ENCODE results near the gene PDHX. TPM values are rescaled to one million over a fixed set of nuclear protein-coding genes. Genes with fewer than 3 reads are reported as not detected.
"Not testable (repeated sequence)": the region's sequence is repeated elsewhere in the genome, so short reads cannot be mapped to it uniquely, and the experiment has no call there.

PDHX gene
- 10 to 100 TPM; 14.3 to 35.1 (median 20.8) TPM for polyA plus RNA-seq

GRCh38 chr11:34916015-34916842, at the start of gene PDHX, which contains the start of gene APIP:
Gene PDHX (plus strand): TSS chr11:34916618. CDS start chr11:34916656, 38 bp downstream.
Gene APIP (minus strand): TSS chr11:34916379. CDS start chr11:34916284, 95 bp downstream.
- H3K27ac ChIP-seq (ENCODE audit: low read depth, low read length): peak within 1 kb of the TSS; percentile 64
- 0 to 1% (median 0%) methylated on average over 71 to 79 of the region's 79 CpGs for WGBS, 3 donors

- H3K27ac ChIP-seq (ENCODE audit: low read depth, low read length): no peak overlapping the region
- WGBS, 3 donors: 75 to 82% (median 75%) methylated on average over 3 of the region's 3 CpGs
Observed at GRCh38 chr11:34869425-34869824, 47.0 kb upstream of the PDHX start.

GRCh38 chr11:34870548-34871196, 45.7 kb upstream of the PDHX start:
- WGBS, 3 donors: 81 to 84% (median 83%) methylated on average over 5 of the region's 5 CpGs
- no peak overlapping the region for H3K27ac ChIP-seq (ENCODE audit: low read depth, low read length)

- WGBS, 3 donors: 85 to 97% (median 96%) methylated on average over 4 of the region's 4 CpGs
- no peak overlapping the region for H3K27ac ChIP-seq (ENCODE audit: low read depth, low read length)
Observed at GRCh38 chr11:34874202-34874601, 42.2 kb upstream of the PDHX start.

- no peak overlapping the region for H3K27ac ChIP-seq (ENCODE audit: low read depth, low read length)
- WGBS, 3 donors: 92 to 95% (median 93%) methylated on average over 3 of the region's 3 CpGs
Observed at GRCh38 chr11:34877375-34877975, 38.9 kb upstream of the PDHX start.

- no peak overlapping the region for H3K27ac ChIP-seq (ENCODE audit: low read depth, low read length)
- WGBS, 3 donors: 97 to 98% (median 98%) methylated on average over 3 of the region's 3 CpGs
Observed at GRCh38 chr11:34881900-34882299, 34.5 kb upstream of the PDHX start.

GRCh38 chr11:34886609-34887008, 29.8 kb upstream of the PDHX start:
- WGBS, 3 donors: 83 to 97% (median 86%) methylated on average over 2 of the region's 2 CpGs
- H3K27ac ChIP-seq (ENCODE audit: low read depth, low read length): no peak overlapping the region

- 54 to 92% (median 84%) methylated on average over 1 of the region's 1 CpG for WGBS, 3 donors
- H3K27ac ChIP-seq (ENCODE audit: low read depth, low read length): no peak overlapping the region
Observed at GRCh38 chr11:34887260-34887659, 29.2 kb upstream of the PDHX start.

GRCh38 chr11:34890089-34890488, 26.3 kb upstream of the PDHX start:
- WGBS, 3 donors: 25 to 71% (median 35%) methylated on average over 2 of the region's 2 CpGs
- no peak overlapping the region for H3K27ac ChIP-seq (ENCODE audit: low read depth, low read length)

GRCh38 chr11:34890812-34891211, 25.6 kb upstream of the PDHX start:
- 35 to 85% (median 84%) methylated on average over 1 of the region's 1 CpG for WGBS, 3 donors

GRCh38 chr11:34891611-34892010, 24.8 kb upstream of the PDHX start:
- H3K27ac ChIP-seq (ENCODE audit: low read depth, low read length): no peak overlapping the region
- WGBS, 3 donors: 63 to 84% (median 82%) methylated on average over 3 of the region's 3 CpGs

More at GRCh38 chr11:34890812-34891211, 25.6 kb upstream of the PDHX start:
- H3K27ac ChIP-seq (ENCODE audit: low read depth, low read length): no peak overlapping the region

GRCh38 chr11:34893416-34893815, 23.0 kb upstream of the PDHX start:
- WGBS, 3 donors: 65 to 93% (median 93%) methylated on average over 1 of the region's 1 CpG
- H3K27ac ChIP-seq (ENCODE audit: low read depth, low read length): no peak overlapping the region

GRCh38 chr11:34896191-34896590, 20.2 kb upstream of the PDHX start:
- H3K27ac ChIP-seq (ENCODE audit: low read depth, low read length): not testable (repeated sequence)
- WGBS, 3 donors: 92 to 98% (median 93%) methylated on average over 3 of the region's 3 CpGs

GRCh38 chr11:34897171-34897870, 19.1 kb upstream of the PDHX start:
- WGBS, 3 donors: 95 to 98% (median 97%) methylated on average over 3 of the region's 3 CpGs
- H3K27ac ChIP-seq (ENCODE audit: low read depth, low read length): no peak overlapping the region

- 93 to 97% (median 95%) methylated on average over 6 to 10 of the region's 10 CpGs for WGBS, 3 donors
- no peak overlapping the region for H3K27ac ChIP-seq (ENCODE audit: low read depth, low read length)
Observed at GRCh38 chr11:34898474-34898873, 17.9 kb upstream of the PDHX start.

- H3K27ac ChIP-seq (ENCODE audit: low read depth, low read length): no peak overlapping the region
- WGBS, 3 donors: 96 to 97% (median 97%) methylated on average over 5 of the region's 5 CpGs
Observed at GRCh38 chr11:34899633-34900016, 16.8 kb upstream of the PDHX start.

GRCh38 chr11:34904421-34904955, 11.9 kb upstream of the PDHX start:
- H3K27ac ChIP-seq (ENCODE audit: low read depth, low read length): no peak overlapping the region
- WGBS, 3 donors: 80 to 91% (median 85%) methylated on average over 3 of the region's 3 CpGs

GRCh38 chr11:34905666-34906065, 10.8 kb upstream of the PDHX start:
- no peak overlapping the region for H3K27ac ChIP-seq (ENCODE audit: low read depth, low read length)
- 93 to 97% (median 97%) methylated on average over 7 of the region's 7 CpGs for WGBS, 3 donors
